Adipocyte (in vitro differentiated cells): Measurements from ENCODE around the gene BLVRB.
A peak's percentile ranks its signal among the peaks of the same experiment; 100 is the strongest.
"Not testable (repeated sequence)": the region's sequence is repeated elsewhere in the genome, so short reads cannot be mapped to it uniquely, and the experiment has no call there.

Source experiments
- DNase-seq: peaks from one replicate; pipeline ENCODE4 v3.0.0-alpha.2; 2015; ENCODE audit warnings: low read depth
- H3K27me3 ChIP-seq: replicated peaks from 2 replicates; pipeline ENCODE4 v1.7.0; 2013; ENCODE audit warnings: mild to moderate bottlenecking, low read length, moderate library complexity; ENCODE audit not compliant: control insufficient read depth, insufficient read depth
- H3K36me3 ChIP-seq: 2 replicates; pipeline ENCODE4 v1.7.0; 2013; ENCODE audit warnings: low read length, mild to moderate bottlenecking, moderate library complexity; ENCODE audit not compliant: control insufficient read depth, insufficient read depth, severe bottlenecking
- H3K4me1 ChIP-seq: 2 replicates; pipeline ENCODE4 v1.7.0; 2013; ENCODE audit warnings: mild to moderate bottlenecking, low read length, moderate library complexity; ENCODE audit not compliant: control insufficient read depth, insufficient read depth
- H3K4me3 ChIP-seq: 2 replicates; pipeline ENCODE4 v1.7.0; 2013; ENCODE audit warnings: mild to moderate bottlenecking, low read length, moderate library complexity
- H3K9ac ChIP-seq: 2 replicates; pipeline ENCODE4 v1.7.0; 2013; ENCODE audit warnings: mild to moderate bottlenecking, low read length, moderate library complexity
- H3K9me3 ChIP-seq: 2 replicates; pipeline ENCODE4 v1.7.0; 2013; ENCODE audit warnings: mild to moderate bottlenecking, low read length, moderate library complexity; ENCODE audit not compliant: control insufficient read depth

BLVRB gene

GRCh38 chr19:40411125-40411842 lies 54.3 kb downstream of the BLVRB start:
- Histone ChIP-seq H3K27me3 (peaks cover 3% of the 10 kb centered on the region), H3K4me1 (no peaks in the 10 kb centered on the region), H3K9ac (no peak overlapping the region), H3K4me3 (no peak overlapping the region), H3K36me3 (no peaks in the 10 kb centered on the region), H3K9me3 (no peaks in the 10 kb centered on the region)
- DNase-seq = no peak

- Histone ChIP-seq H3K9me3 (no peaks in the 10 kb centered on the region), H3K36me3 (no peaks in the 10 kb centered on the region), H3K9ac (no peak overlapping the region), H3K4me1 (peaks cover 3% of the 10 kb centered on the region), H3K4me3 (no peak overlapping the region), H3K27me3 (peaks cover 3% of the 10 kb centered on the region)
- DNase-seq = no peak
Observed at GRCh38 chr19:40410030-40410389, 55.5 kb downstream of the BLVRB start.

- not testable (repeated sequence) for H3K9me3 ChIP-seq, H3K4me1 ChIP-seq, DNase-seq, H3K9ac ChIP-seq, H3K36me3 ChIP-seq, H3K4me3 ChIP-seq, H3K27me3 ChIP-seq
Observed at GRCh38 chr19:40408598-40408925, 57.0 kb downstream of the BLVRB start.

- H3K4me1 ChIP-seq = peaks cover 12% of the 10 kb centered on the region
- H3K9me3 ChIP-seq = no peaks in the 10 kb centered on the region
- H3K9ac ChIP-seq = no peak overlapping the region
- peaks cover 3% of the 10 kb centered on the region for H3K27me3 ChIP-seq
- no peak overlapping the region for H3K4me3 ChIP-seq
- no peaks in the 10 kb centered on the region for H3K36me3 ChIP-seq
- DNase-seq = no peak
Observed at GRCh38 chr19:40407714-40408597, 57.6 kb downstream of the BLVRB start.

- Histone ChIP-seq H3K4me1 (peaks cover 17% of the 10 kb centered on the region), H3K9me3 (no peaks in the 10 kb centered on the region), H3K9ac (peak overlapping the region; percentile 77), H3K27me3 (no peaks in the 10 kb centered on the region), H3K4me3 (peak overlapping the region; percentile 81), H3K36me3 (no peaks in the 10 kb centered on the region)
- peak; percentile 90 for DNase-seq
Observed at GRCh38 chr19:40403262-40403984, 62.1 kb downstream of the BLVRB start.

- no peaks in the 10 kb centered on the region for H3K36me3 ChIP-seq
- H3K4me3 ChIP-seq = no peak overlapping the region
- no peaks in the 10 kb centered on the region for H3K27me3 ChIP-seq
- H3K4me1 ChIP-seq = peaks cover 17% of the 10 kb centered on the region
- no peak for DNase-seq
- H3K9ac ChIP-seq = no peak overlapping the region
- H3K9me3 ChIP-seq = no peaks in the 10 kb centered on the region
Observed at GRCh38 chr19:40400559-40400958, 65.0 kb downstream of the BLVRB start.

- no peak for DNase-seq
- Histone ChIP-seq H3K9me3 (no peaks in the 10 kb centered on the region), H3K4me3 (no peak overlapping the region)
Observed at GRCh38 chr19:40398417-40399131, 67.0 kb downstream of the BLVRB start.

More at GRCh38 chr19:40398417-40399131, 67.0 kb downstream of the BLVRB start:
- no peak overlapping the region for H3K9ac ChIP-seq
- H3K36me3 ChIP-seq = no peaks in the 10 kb centered on the region
- peaks cover 9% of the 10 kb centered on the region for H3K4me1 ChIP-seq
- H3K27me3 ChIP-seq = no peaks in the 10 kb centered on the region
